ENCODE results near the gene PKD1. TPM values are rescaled to one million over a fixed set of nuclear protein-coding genes. Genes with fewer than 3 reads are reported as not detected.
"Not testable (repeated sequence)": the region's sequence is repeated elsewhere in the genome, so short reads cannot be mapped to it uniquely, and the experiment has no call there.

Gene PKD1
- total and polyA plus RNA-seq, 5 donors = 95.9 to 111 (median 98.4) TPM

GRCh38 chr16:2148714-2149629, 13.3 kb upstream of the PKD1 start:
- Histone ChIP-seq H3K4me1 (ENCODE audit: control insufficient read depth, insufficient read depth, low read length) (peaks cover 9% of the 10 kb centered on the region), H3K27me3 (ENCODE audit: control insufficient read depth, insufficient read depth) (no peaks in the 10 kb centered on the region), H3K9me3 (ENCODE audit: control insufficient read depth, low read length) (no peaks in the 10 kb centered on the region), H3K27ac (ENCODE audit: low read length) (no peak overlapping the region), H3K4me3 (ENCODE audit: low read length) (peak overlapping the region; percentile 55)
- intact Hi-C loops (cut with DNase I) = loop anchor here in 1 of 4 donors (10.0 kb wide), 1 partner anchor 124 kb away; the partner anchor contains the start of gene NHERF2
- 3% methylated on average over 62 of the region's 62 CpGs for WGBS
- ATAC-seq = no peak
- peak in 2 of 3 donors; percentile 25 to 65 for DNase-seq

DNA sequence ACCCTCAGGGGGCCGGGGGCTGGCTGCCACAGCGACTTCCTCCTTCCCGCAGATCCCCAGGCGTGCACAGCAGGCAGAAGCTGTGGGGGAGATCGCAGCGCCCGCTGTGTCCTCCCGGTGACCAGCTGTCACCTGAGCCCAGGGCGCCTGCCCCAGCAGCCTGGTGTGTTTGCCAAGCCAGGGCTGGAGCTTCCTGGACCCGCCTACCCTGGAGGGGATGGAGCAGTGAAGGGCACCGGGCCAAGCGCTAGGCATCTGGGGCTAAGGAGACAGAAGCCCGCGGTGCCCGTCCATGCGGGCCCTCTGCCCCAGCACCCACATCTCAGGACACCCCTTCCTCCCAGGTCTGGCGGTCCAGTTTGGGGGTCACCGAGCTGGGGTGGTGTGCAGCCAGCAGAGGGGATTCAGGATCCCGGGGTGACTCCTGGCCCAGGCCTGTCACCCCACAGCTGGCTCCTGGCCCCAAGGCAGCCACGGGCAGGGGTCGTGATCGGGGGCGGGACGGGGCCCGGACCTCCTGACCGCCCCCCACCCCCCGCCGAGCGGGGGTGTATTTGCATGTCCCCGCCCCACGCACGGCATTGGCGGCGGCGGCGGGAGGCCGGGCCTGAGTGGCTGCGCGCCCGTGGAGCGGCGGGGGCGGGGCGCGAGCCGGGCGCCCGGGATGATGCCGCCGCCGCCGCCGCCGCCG, 12.4 kb upstream of the PKD1 start, which contains the start of gene RAB26:
Gene RAB26, plus strand, starts transcription at position 645 of the 691 bp plus-strand sequence. CDS start 159 bp downstream, outside the sequence.
- peak; percentile 81 to 94 (median 91) for DNase-seq
- intact Hi-C loops (cut with DNase I) = loop anchor here in 1 of 4 donors (10.0 kb wide), 1 partner anchor 123 kb away; the partner anchor contains the start of gene NHERF2
- H3K4me1 ChIP-seq (ENCODE audit: control insufficient read depth, insufficient read depth, low read length) = peaks cover 5% of the 10 kb centered on the region
- no peaks in the 10 kb centered on the region for H3K9me3 ChIP-seq (ENCODE audit: control insufficient read depth, low read length)
- peak within 1 kb of the TSS; percentile 10 for H3K27ac ChIP-seq (ENCODE audit: low read length)
- no peaks in the 10 kb centered on the region for H3K27me3 ChIP-seq (ENCODE audit: control insufficient read depth, insufficient read depth)
- peak within 1 kb of the TSS; percentile 55 for H3K4me3 ChIP-seq (ENCODE audit: low read length)
- ATAC-seq = peak; percentile 78 to 85
- 5% methylated on average over 54 of the region's 55 CpGs for WGBS

GRCh38 chr16:2147378-2147777, 11.7 kb upstream of the PKD1 start:
- DNase-seq (peak in 1 of 3 donors; percentile 56), ATAC-seq (no peak)
- Histone ChIP-seq H3K27ac (ENCODE audit: low read length) (no peak overlapping the region), H3K27me3 (ENCODE audit: control insufficient read depth, insufficient read depth) (no peaks in the 10 kb centered on the region), H3K4me1 (ENCODE audit: control insufficient read depth, insufficient read depth, low read length) (no peaks in the 10 kb centered on the region), H3K4me3 (ENCODE audit: low read length) (no peak overlapping the region), H3K9me3 (ENCODE audit: control insufficient read depth, low read length) (no peaks in the 10 kb centered on the region)
- 74% methylated on average over 6 of the region's 6 CpGs for WGBS
- intact Hi-C loops (cut with DNase I) = loop anchor here in 1 of 4 donors (10.0 kb wide), 1 partner anchor 123 kb away; the partner anchor contains the start of gene NHERF2

- no peak for DNase-seq
- H3K9me3 ChIP-seq (ENCODE audit: control insufficient read depth, low read length) = no peaks in the 10 kb centered on the region
- no peaks in the 10 kb centered on the region for H3K4me1 ChIP-seq (ENCODE audit: control insufficient read depth, insufficient read depth, low read length)
- H3K27me3 ChIP-seq (ENCODE audit: control insufficient read depth, insufficient read depth) = no peaks in the 10 kb centered on the region
- H3K27ac ChIP-seq (ENCODE audit: low read length) = no peak overlapping the region
- 87% methylated on average over 5 of the region's 5 CpGs for WGBS
- ATAC-seq = no peak
- no peak overlapping the region for H3K4me3 ChIP-seq (ENCODE audit: low read length)
- intact Hi-C loops (cut with DNase I) = loop anchor here in 1 of 4 donors (10.0 kb wide), 1 partner anchor 121 kb away; the partner anchor contains the start of gene NHERF2
Observed at GRCh38 chr16:2145843-2146242, 10.1 kb upstream of the PKD1 start.

DNA sequence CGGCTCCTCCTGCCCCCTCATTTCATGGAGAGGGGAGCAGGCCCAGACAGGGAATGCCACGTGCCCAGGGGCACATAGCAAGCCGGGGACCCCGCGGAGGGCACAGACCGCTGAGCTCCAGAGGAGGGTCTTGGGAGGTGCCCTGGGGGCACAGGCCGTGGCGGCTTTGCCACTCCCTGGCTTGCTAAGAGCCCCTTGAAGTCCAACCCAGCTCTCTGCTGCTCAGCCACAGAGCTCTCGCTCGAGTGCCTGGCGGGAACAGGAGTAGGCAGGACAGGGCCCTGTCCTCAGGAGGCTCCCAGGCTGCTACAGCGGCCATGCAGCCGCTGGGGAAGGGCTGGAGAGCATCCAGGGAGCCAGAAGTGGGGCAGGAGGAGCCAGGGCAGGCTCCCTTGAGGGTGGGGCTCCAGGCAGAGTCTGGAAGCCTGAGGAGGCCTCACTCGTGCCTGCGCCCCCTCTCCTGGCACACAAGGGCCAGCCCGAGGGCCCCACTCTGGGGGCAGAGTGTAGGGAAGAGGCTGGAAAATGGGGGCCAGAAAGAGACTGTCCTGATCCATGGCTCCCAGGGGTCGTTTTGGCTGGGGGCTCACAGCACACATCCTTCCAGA, 8.3 kb upstream of the PKD1 start:
- ATAC-seq = no peak
- no peaks in the 10 kb centered on the region for H3K4me1 ChIP-seq (ENCODE audit: control insufficient read depth, insufficient read depth, low read length)
- no peak for DNase-seq
- no peaks in the 10 kb centered on the region for H3K9me3 ChIP-seq (ENCODE audit: control insufficient read depth, low read length)
- intact Hi-C loops (cut with DNase I) = loop anchor here in 3 of 4 donors (5.0 to 10.0 kb wide), 2 partner anchors 119 to 122 kb away; partner anchors contain the start of gene NHERF2 (in 1 of the 3)
- no peaks in the 10 kb centered on the region for H3K27me3 ChIP-seq (ENCODE audit: control insufficient read depth, insufficient read depth)
- no peak overlapping the region for H3K4me3 ChIP-seq (ENCODE audit: low read length)
- 79% methylated on average over 17 of the region's 17 CpGs for WGBS
- no peak overlapping the region for H3K27ac ChIP-seq (ENCODE audit: low read length)

DNA sequence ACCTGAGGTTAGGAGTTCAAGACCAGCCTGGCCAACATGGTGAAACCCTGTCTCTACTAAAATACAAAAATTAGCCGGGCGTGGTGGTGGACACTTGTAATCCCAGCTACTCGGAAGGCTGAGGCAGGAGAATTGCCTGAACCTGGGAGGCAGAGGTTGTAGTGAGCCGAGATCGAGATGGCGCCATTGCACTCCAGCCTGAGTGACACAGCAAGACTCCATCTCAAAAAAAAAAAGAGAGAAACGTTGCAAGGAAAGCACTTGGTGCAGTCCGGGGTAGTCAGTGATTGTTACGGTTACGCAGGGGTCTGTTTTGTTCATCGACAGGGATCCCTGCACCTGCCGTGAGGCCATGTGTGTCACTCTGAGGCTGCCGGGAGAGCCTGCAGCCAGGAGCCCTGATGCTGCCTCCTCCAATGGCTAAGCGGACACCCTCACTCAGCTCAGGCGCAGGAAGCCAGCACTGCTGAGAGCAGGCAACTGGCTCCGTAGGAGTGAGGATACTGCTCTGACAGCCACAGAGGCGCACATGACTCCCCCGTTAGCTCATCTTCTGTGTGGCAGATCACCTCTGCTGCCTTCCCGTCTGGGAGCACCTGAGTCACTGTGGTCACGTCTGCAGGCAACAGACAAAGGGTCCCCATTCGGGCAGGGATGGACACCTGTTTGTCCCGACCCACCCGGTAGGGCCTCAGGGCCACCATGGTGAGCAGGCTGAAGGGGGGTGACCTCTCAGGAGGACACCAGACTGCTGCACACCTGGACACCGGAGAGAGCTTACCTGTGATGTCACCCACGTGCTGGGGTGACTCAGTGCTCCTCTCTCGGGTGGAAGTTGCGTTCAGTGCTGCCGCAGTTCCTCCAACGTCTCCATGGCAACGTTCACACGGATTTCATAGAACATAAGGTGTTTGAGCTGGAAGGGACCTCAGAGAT, 7.5 kb upstream of the PKD1 start:
- 75% methylated on average over 31 of the region's 31 CpGs for WGBS
- no peaks in the 10 kb centered on the region for H3K4me1 ChIP-seq (ENCODE audit: control insufficient read depth, insufficient read depth, low read length)
- H3K27ac ChIP-seq (ENCODE audit: low read length) = no peak overlapping the region
- DNase-seq (no peak), ATAC-seq (no peak)
- no peaks in the 10 kb centered on the region for H3K27me3 ChIP-seq (ENCODE audit: control insufficient read depth, insufficient read depth)
- intact Hi-C loops (cut with DNase I) = loop anchor here in 3 of 4 donors (5.0 to 10.0 kb wide), 2 partner anchors 118 to 121 kb away; partner anchors contain the start of gene NHERF2 (in 1 of the 3)
- no peak overlapping the region for H3K4me3 ChIP-seq (ENCODE audit: low read length)
- no peaks in the 10 kb centered on the region for H3K9me3 ChIP-seq (ENCODE audit: control insufficient read depth, low read length)

GRCh38 chr16:2135071-2135470, 627 bp downstream of the PKD1 start:
- H3K27ac ChIP-seq (ENCODE audit: low read length) = peak overlapping the region; percentile 81
- H3K27me3 ChIP-seq (ENCODE audit: control insufficient read depth, insufficient read depth); ATAC-seq; H3K9me3 ChIP-seq (ENCODE audit: control insufficient read depth, low read length); H3K4me1 ChIP-seq (ENCODE audit: control insufficient read depth, insufficient read depth, low read length); intact Hi-C loops (cut with DNase I): not testable (repeated sequence)
- peak overlapping the region; percentile 79 for H3K4me3 ChIP-seq (ENCODE audit: low read length)
- under 1% methylated on average over 33 of the region's 42 CpGs for WGBS
- DNase-seq = peak; percentile 60 to 87 (median 84)

GRCh38 chr16:2133797-2134196, 1.9 kb downstream of the PKD1 start:
- intact Hi-C loops (cut with DNase I); H3K4me1 ChIP-seq (ENCODE audit: control insufficient read depth, insufficient read depth, low read length); H3K27ac ChIP-seq (ENCODE audit: low read length); H3K4me3 ChIP-seq (ENCODE audit: low read length); H3K9me3 ChIP-seq (ENCODE audit: control insufficient read depth, low read length); H3K27me3 ChIP-seq (ENCODE audit: control insufficient read depth, insufficient read depth); ATAC-seq: not testable (repeated sequence)
- peak in 1 of 3 donors; percentile 60 for DNase-seq
- WGBS = 25% methylated on average over 7 of the region's 12 CpGs

- ATAC-seq; H3K4me1 ChIP-seq (ENCODE audit: control insufficient read depth, insufficient read depth, low read length); intact Hi-C loops (cut with DNase I); H3K9me3 ChIP-seq (ENCODE audit: control insufficient read depth, low read length); H3K27ac ChIP-seq (ENCODE audit: low read length); DNase-seq; H3K4me3 ChIP-seq (ENCODE audit: low read length); H3K27me3 ChIP-seq (ENCODE audit: control insufficient read depth, insufficient read depth): not testable (repeated sequence)
- WGBS = 76% methylated on average over 22 of the region's 22 CpGs
Observed at GRCh38 chr16:2129890-2130447, 5.7 kb downstream of the PKD1 start.

Data from right cardiac atrium (tissue), 5 donors.